ENCODE results near the gene KCNAB3. TPM values are rescaled to one million over a fixed set of nuclear protein-coding genes. Genes with fewer than 3 reads are reported as not detected.
"Not testable (repeated sequence)": the region's sequence is repeated elsewhere in the genome, so short reads cannot be mapped to it uniquely, and the experiment has no call there.

Gene KCNAB3
- total RNA-seq, 4 donors from 2014 or later, result 1.6 to 2.9 (median 2.6) TPM

GRCh38 chr17:7969433-7969832 is 39.8 kb upstream of the KCNAB3 start:
- DNase-seq (ENCODE audit: low spot score) (no peak), ATAC-seq (ENCODE audit: low FRiP score) (no peak)
- TF ChIP-seq, protein P1, sequence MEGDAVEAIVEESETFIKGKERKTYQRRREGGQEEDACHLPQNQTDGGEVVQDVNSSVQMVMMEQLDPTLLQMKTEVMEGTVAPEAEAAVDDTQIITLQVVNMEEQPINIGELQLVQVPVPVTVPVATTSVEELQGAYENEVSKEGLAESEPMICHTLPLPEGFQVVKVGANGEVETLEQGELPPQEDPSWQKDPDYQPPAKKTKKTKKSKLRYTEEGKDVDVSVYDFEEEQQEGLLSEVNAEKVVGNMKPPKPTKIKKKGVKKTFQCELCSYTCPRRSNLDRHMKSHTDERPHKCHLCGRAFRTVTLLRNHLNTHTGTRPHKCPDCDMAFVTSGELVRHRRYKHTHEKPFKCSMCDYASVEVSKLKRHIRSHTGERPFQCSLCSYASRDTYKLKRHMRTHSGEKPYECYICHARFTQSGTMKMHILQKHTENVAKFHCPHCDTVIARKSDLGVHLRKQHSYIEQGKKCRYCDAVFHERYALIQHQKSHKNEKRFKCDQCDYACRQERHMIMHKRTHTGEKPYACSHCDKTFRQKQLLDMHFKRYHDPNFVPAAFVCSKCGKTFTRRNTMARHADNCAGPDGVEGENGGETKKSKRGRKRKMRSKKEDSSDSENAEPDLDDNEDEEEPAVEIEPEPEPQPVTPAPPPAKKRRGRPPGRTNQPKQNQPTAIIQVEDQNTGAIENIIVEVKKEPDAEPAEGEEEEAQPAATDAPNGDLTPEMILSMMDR (IDR thresholded peaks at IDR 0.05), result no peak

- TF ChIP-seq, protein P1 (IDR thresholded peaks at IDR 0.05), result no peak
- DNase-seq (ENCODE audit: low spot score) (no peak), ATAC-seq (ENCODE audit: low FRiP score) (no peak)
Observed at GRCh38 chr17:7967751-7968150, 38.1 kb upstream of the KCNAB3 start.

DNA sequence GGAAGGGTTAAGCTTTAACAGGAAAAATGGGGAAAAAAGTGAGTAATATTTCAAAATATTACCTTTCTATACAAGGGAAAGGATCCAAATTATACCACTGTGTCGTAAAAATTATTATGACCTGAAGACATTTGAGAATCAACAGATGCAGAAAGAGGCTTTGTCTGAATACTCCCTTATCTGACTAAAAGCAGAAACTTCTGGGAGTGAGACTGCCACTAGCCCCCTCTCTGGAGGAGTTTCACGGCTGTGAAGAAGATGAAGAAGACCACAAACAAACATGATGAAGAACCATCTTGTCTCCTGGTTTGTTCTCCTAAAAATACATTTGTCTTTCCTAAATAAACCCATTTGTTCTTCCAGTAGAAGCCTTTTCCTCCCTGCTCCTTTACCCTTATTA is 31.8 kb upstream of the KCNAB3 start:
- no peak for ATAC-seq (ENCODE audit: low FRiP score)
- TF ChIP-seq, protein P1 (IDR thresholded peaks at IDR 0.05), result no peak
- DNase-seq (ENCODE audit: low spot score), result no peak

DNA sequence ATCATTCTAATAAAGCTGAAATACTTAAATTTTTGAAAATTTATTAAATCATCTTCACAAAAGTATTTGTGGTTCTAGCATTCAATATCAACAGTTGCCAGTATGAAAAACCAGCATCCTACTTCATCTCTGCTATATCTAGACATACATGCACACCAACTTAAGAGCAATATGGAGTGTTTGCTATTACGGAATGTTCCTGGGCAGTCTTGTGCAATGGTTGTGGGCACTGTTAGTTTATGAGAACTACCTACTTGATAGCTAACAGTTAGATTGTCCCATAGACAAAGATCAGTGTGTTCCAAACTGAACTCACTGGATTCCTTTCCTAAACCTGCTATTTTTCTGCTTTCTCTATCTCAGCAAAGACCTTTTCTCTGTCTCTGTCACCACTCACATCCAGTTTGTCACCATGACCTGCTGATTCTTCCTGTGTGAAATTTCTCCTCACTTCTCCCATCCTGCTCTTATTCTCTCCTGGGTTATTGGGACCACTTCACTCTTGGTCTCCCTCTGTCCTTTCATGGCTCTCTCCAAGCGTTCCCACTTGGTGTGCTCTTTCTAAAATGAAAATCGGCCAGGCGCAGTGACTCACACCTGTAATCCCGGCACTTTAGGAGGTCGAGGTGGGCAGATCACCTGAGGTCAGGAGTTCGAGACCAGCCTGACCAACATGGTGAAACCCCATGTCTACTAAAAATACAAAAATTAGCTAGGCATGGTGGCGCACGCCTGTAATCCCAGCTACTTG is 30.0 kb upstream of the KCNAB3 start:
- no peak for DNase-seq (ENCODE audit: low spot score)
- no peak for ATAC-seq (ENCODE audit: low FRiP score)
- TF ChIP-seq, protein P1 (IDR thresholded peaks at IDR 0.05), result no peak

GRCh38 chr17:7956228-7956965 is 26.7 kb upstream of the KCNAB3 start:
- TF ChIP-seq, protein P1 (IDR thresholded peaks at IDR 0.05), result no peak
- ATAC-seq (ENCODE audit: low FRiP score) (no peak), DNase-seq (ENCODE audit: low spot score) (no peak)

DNA sequence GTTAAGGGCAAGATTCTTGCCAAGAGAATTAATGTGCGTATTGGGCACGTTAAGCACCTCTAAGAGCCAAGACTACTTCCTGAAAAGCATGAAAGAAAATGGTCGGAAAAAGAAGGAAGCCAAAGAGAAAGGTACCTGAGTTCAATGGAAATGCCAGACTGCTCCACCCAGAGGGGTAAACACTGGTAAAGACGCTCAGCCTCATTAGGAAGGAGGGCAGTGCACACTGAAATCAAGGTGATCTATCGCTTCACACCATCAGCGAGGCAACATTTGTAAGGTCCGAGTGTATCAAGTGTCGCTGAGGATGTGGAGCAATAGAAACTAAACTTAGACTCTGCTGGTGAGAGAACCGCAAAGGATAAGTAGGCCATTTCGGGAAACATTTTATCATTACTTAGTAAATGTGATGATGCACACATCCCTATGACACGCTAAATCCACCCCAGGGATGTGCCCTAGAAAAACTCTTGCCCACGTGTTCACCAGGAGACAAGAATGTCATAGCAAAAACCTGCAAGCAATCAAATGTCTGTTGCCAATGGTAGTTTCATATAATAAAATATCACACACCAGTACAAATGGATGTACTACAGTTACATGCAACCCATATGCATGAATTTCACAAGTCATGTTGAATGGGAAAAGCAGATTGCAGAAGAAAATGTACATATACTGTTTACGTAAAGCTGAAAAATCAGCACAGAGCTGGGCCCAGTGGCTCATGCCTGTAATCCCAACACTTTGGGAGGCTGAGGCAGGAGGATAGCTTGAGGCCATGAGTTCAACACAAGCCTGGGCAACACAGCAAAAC is 26.0 kb upstream of the KCNAB3 start:
- DNase-seq (ENCODE audit: low spot score) (no peak), ATAC-seq (ENCODE audit: low FRiP score) (no peak)
- TF ChIP-seq, protein P1 (IDR thresholded peaks at IDR 0.05), result no peak

GRCh38 chr17:7953266-7953665 is 23.6 kb upstream of the KCNAB3 start:
- ATAC-seq (ENCODE audit: low FRiP score); DNase-seq (ENCODE audit: low spot score): not testable (repeated sequence)

All from omental fat pad (tissue), 4 donors.